ENCODE measurements around the gene FOXC1.

DNA sequence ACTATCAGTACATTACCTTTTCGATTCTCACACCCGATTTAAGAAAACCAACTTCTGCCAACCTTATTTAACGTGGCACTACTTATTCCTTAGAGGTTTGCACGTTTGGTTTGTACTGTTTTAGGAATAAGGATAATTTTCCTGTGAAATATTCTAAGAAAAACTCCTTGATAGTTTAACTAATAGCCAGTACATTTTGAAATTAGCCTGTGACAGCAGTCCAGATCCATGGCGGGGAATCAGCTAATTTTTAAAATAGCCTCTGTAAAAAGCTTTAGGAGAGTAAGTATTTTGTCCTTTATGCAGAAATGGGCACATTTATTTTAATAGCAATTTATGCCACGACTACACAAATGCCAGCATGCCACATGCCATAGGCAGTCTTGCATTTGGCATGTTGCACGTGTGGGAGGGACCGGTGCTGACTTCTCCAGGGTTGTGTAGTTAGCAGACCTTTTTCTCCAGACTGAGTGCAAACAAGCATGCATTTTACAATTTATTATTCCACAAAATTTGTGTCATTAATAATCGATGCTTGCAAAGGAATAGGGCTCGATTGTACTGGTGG lies 6.2 kb downstream of the FOXC1 start:
- TF ChIP-seq RAD21 (IDR thresholded peaks at IDR 0.05; ENCODE audit: insufficient read depth, low read depth, low read length) (no peak), HCFC1 (IDR thresholded peaks at IDR 0.05; ENCODE audit: low read length) (no peak)
- TF ChIP-seq, protein P1, sequence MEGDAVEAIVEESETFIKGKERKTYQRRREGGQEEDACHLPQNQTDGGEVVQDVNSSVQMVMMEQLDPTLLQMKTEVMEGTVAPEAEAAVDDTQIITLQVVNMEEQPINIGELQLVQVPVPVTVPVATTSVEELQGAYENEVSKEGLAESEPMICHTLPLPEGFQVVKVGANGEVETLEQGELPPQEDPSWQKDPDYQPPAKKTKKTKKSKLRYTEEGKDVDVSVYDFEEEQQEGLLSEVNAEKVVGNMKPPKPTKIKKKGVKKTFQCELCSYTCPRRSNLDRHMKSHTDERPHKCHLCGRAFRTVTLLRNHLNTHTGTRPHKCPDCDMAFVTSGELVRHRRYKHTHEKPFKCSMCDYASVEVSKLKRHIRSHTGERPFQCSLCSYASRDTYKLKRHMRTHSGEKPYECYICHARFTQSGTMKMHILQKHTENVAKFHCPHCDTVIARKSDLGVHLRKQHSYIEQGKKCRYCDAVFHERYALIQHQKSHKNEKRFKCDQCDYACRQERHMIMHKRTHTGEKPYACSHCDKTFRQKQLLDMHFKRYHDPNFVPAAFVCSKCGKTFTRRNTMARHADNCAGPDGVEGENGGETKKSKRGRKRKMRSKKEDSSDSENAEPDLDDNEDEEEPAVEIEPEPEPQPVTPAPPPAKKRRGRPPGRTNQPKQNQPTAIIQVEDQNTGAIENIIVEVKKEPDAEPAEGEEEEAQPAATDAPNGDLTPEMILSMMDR (IDR thresholded peaks at IDR 0.05 in 2 of 3, conservative IDR thresholded peaks at IDR 0.05 in 1 of 3; ENCODE audit: control insufficient read depth in 2 of 3, extremely low read depth in 1 of 3, insufficient read depth in 1 of 3, low read depth in 3 of 3, low read length in 3 of 3): no peak
- TF ChIP-seq, protein P2, sequence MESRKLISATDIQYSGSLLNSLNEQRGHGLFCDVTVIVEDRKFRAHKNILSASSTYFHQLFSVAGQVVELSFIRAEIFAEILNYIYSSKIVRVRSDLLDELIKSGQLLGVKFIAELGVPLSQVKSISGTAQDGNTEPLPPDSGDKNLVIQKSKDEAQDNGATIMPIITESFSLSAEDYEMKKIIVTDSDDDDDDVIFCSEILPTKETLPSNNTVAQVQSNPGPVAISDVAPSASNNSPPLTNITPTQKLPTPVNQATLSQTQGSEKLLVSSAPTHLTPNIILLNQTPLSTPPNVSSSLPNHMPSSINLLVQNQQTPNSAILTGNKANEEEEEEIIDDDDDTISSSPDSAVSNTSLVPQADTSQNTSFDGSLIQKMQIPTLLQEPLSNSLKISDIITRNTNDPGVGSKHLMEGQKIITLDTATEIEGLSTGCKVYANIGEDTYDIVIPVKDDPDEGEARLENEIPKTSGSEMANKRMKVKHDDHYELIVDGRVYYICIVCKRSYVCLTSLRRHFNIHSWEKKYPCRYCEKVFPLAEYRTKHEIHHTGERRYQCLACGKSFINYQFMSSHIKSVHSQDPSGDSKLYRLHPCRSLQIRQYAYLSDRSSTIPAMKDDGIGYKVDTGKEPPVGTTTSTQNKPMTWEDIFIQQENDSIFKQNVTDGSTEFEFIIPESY (IDR thresholded peaks at IDR 0.05): no peak
- TF ChIP-seq, protein P3, sequence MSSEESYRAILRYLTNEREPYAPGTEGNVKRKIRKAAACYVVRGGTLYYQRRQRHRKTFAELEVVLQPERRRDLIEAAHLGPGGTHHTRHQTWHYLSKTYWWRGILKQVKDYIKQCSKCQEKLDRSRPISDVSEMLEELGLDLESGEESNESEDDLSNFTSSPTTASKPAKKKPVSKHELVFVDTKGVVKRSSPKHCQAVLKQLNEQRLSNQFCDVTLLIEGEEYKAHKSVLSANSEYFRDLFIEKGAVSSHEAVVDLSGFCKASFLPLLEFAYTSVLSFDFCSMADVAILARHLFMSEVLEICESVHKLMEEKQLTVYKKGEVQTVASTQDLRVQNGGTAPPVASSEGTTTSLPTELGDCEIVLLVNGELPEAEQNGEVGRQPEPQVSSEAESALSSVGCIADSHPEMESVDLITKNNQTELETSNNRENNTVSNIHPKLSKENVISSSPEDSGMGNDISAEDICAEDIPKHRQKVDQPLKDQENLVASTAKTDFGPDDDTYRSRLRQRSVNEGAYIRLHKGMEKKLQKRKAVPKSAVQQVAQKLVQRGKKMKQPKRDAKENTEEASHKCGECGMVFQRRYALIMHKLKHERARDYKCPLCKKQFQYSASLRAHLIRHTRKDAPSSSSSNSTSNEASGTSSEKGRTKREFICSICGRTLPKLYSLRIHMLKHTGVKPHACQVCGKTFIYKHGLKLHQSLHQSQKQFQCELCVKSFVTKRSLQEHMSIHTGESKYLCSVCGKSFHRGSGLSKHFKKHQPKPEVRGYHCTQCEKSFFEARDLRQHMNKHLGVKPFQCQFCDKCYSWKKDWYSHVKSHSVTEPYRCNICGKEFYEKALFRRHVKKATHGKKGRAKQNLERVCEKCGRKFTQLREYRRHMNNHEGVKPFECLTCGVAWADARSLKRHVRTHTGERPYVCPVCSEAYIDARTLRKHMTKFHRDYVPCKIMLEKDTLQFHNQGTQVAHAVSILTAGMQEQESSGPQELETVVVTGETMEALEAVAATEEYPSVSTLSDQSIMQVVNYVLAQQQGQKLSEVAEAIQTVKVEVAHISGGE (CRISPR knock-in tag; IDR thresholded peaks at IDR 0.05): no peak

Measured in GM12878 (cell line).